H1 (cell line): ENCODE results near the gene GPATCH2. TPM values are rescaled to one million over a fixed set of nuclear protein-coding genes. Genes with fewer than 3 reads are reported as not detected.

ENCODE experiments used
- CTCF ChIA-PET: fragments of 300-600 bp; sonication (Branson Sonifier 250); formaldehyde crosslinking; loops from one replicate; lab custom pipeline; 2021; ENCODE audit not compliant: partially characterized antibody; lab: Charles Lee
- POLR2A ChIA-PET: fragments of 300-600 bp; sonication (Branson Sonifier 250); formaldehyde crosslinking; loops from one replicate; lab custom pipeline; 2021; ENCODE audit warnings: inconsistent platforms; ENCODE audit not compliant: partially characterized antibody; lab: Charles Lee
- DNase-seq, 2 experiments: peaks; one replicate each; pipeline versions ENCODE4 v3.0.0 to v3.0.0-alpha.2; 2010 to 2022; ENCODE audit warnings: low spot score in 2 of 2, low read depth in 1 of 2, mixed read lengths in 1 of 2
- FAIRE-seq: peaks from 2 replicates; lab custom pipeline; 2011; peaks lifted over from hg19 to GRCh38; lab: Jason Lieb, UNC
- H2AFZ ChIP-seq: 2 replicates; pipeline ENCODE4 v1.8.1; 2012; ENCODE audit warnings: low read length, inconsistent platforms
- H2AK5ac ChIP-seq: 2 replicates; pipeline ENCODE4 v1.6.1; 2013; ENCODE audit warnings: low read depth, low read length
- H2BK120ac ChIP-seq: replicated peaks from 2 replicates; pipeline ENCODE3; 2013; ENCODE audit warnings: low read depth, low read length, inconsistent platforms
- H2BK12ac ChIP-seq: 2 replicates; pipeline ENCODE4 v1.6.1; 2013; ENCODE audit warnings: low read depth, low read length
- H2BK15ac ChIP-seq: 2 replicates; pipeline ENCODE4 v1.6.1; 2013; ENCODE audit warnings: low read length
- H2BK20ac ChIP-seq: 2 replicates; pipeline ENCODE4 v1.6.1; 2013; ENCODE audit warnings: low read length
- H2BK5ac ChIP-seq: 2 replicates; pipeline ENCODE4 v1.6.1; 2013; ENCODE audit warnings: low read depth, low read length
- H3K14ac ChIP-seq: 2 replicates; pipeline ENCODE4 v1.6.1; 2013; ENCODE audit warnings: inconsistent platforms; ENCODE audit not compliant: insufficient read length
- H3K18ac ChIP-seq: 2 replicates; pipeline ENCODE4 v1.6.1; 2013; ENCODE audit warnings: low read length; ENCODE audit errors: extremely low read depth
- H3K23ac ChIP-seq: 2 replicates; pipeline ENCODE4 v1.6.1; 2013; ENCODE audit warnings: inconsistent platforms; ENCODE audit not compliant: insufficient read length
- H3K23me2 ChIP-seq: 2 replicates; pipeline ENCODE4 v1.6.1; 2013; ENCODE audit warnings: low read depth, low read length
- H3K27ac ChIP-seq: 2 replicates; pipeline ENCODE4 v1.6.1; 2011; ENCODE audit warnings: low read depth, low read length, inconsistent platforms
- H3K27me3 ChIP-seq, 4 experiments: replicated peaks in 1 of 4; 1 replicate in 1 of 4; 2 replicates in 3 of 4; pipeline versions ENCODE4 v1.6.1 to v1.8.1; 2011 to 2013; ENCODE audit warnings: low read length in 3 of 4, mild to moderate bottlenecking in 3 of 4, inconsistent platforms in 2 of 4, mixed read lengths in 2 of 4, moderate library complexity in 1 of 4; ENCODE audit not compliant: control insufficient read depth in 3 of 4, insufficient read depth in 3 of 4; ENCODE audit errors: extremely low read depth in 1 of 4
- H3K36me3 ChIP-seq, 4 experiments: 2 replicates each; pipeline versions ENCODE4 v1.6.1 to v1.8.1; 2011 to 2013; ENCODE audit warnings: mild to moderate bottlenecking in 4 of 4, low read length in 3 of 4, moderate library complexity in 2 of 4, control low read depth in 1 of 4, inconsistent platforms in 1 of 4; ENCODE audit not compliant: insufficient read depth in 4 of 4, control insufficient read depth in 2 of 4
- H3K4ac ChIP-seq: replicated peaks from 2 replicates; pipeline ENCODE3; 2013; ENCODE audit warnings: low read length, low read depth, mixed read lengths, inconsistent platforms; ENCODE audit not compliant: insufficient read length
- H3K4me1 ChIP-seq, 4 experiments: replicated peaks in 1 of 4; 1 replicate in 1 of 4; 2 replicates in 3 of 4; pipeline versions ENCODE4 v1.6.1 to v1.8.1; 2011 to 2013; ENCODE audit warnings: low read length in 3 of 4, inconsistent platforms in 2 of 4, mixed read lengths in 1 of 4; ENCODE audit not compliant: insufficient read depth in 4 of 4, control insufficient read depth in 3 of 4
- H3K4me2 ChIP-seq, 2 experiments: 2 replicates each; pipeline versions ENCODE4 v1.6.1 to v1.8.1; 2011 to 2013; ENCODE audit warnings: low read depth in 2 of 2, low read length in 2 of 2, control low read depth in 1 of 2, inconsistent platforms in 1 of 2, mild to moderate bottlenecking in 1 of 2; ENCODE audit not compliant: insufficient read depth in 1 of 2
- H3K4me3 ChIP-seq, 4 experiments: fragments of 200-600, 300-600 bp in 1 of 4; sonication (generic), shearing (Covaris generic), sonication (Bioruptor Twin) in 1 of 4; 2 replicates each; pipeline versions ENCODE4 v1.5.1 to v1.8.1; 2011 to 2016; ENCODE audit warnings: low read length in 4 of 4, low read depth in 3 of 4, control low read depth in 2 of 4, inconsistent platforms in 2 of 4, mild to moderate bottlenecking in 2 of 4, mixed read lengths in 1 of 4, moderate library complexity in 1 of 4; ENCODE audit not compliant: insufficient read depth in 2 of 4; ENCODE audit errors: extremely low read depth in 1 of 4
- H3K56ac ChIP-seq: replicated peaks from 2 replicates; pipeline ENCODE3; 2013; ENCODE audit warnings: low read depth, mild to moderate bottlenecking, mixed read lengths, low read length, inconsistent platforms; ENCODE audit not compliant: insufficient read length
- H3K79me1 ChIP-seq: 2 replicates; pipeline ENCODE4 v1.6.1; 2013; ENCODE audit warnings: low read depth, low read length, control low read depth
- H3K79me2 ChIP-seq, 2 experiments: 2 replicates each; pipeline versions ENCODE4 v1.6.1 to v1.8.1; 2012 to 2013; ENCODE audit warnings: low read length in 2 of 2, mild to moderate bottlenecking in 2 of 2, inconsistent platforms in 1 of 2; ENCODE audit not compliant: insufficient read depth in 2 of 2, control insufficient read depth in 1 of 2
- H3K9ac ChIP-seq, 4 experiments: replicated peaks in 1 of 4; 1 replicate in 1 of 4; 2 replicates in 3 of 4; pipeline versions ENCODE4 v1.6.1 to v1.8.1; 2011 to 2013; ENCODE audit warnings: low read depth in 3 of 4, low read length in 3 of 4, control low read depth in 2 of 4, mild to moderate bottlenecking in 2 of 4, moderate library complexity in 2 of 4, inconsistent platforms in 1 of 4; ENCODE audit errors: extremely low read depth in 1 of 4
- H3K9me3 ChIP-seq, 2 experiments: 2 replicates each; pipeline versions ENCODE4 v1.6.1 to v1.8.1; 2012 to 2013; ENCODE audit warnings: mild to moderate bottlenecking in 2 of 2, moderate library complexity in 2 of 2, control low read depth in 1 of 2, inconsistent platforms in 1 of 2, low read depth in 1 of 2, low read length in 1 of 2, mixed read lengths in 1 of 2; ENCODE audit not compliant: insufficient read depth in 2 of 2
- H4K20me1 ChIP-seq, 2 experiments: replicated peaks in 1 of 2; 2 replicates each; pipeline versions ENCODE3 to v1.8.1; 2011 to 2013; ENCODE audit warnings: inconsistent platforms in 2 of 2, low read length in 2 of 2, mild to moderate bottlenecking in 1 of 2; ENCODE audit not compliant: insufficient read depth in 2 of 2, control insufficient read depth in 1 of 2
- H4K5ac ChIP-seq: 2 replicates; pipeline ENCODE4 v1.6.1; 2013; ENCODE audit warnings: low read length, low read depth, mixed read lengths, inconsistent platforms; ENCODE audit not compliant: insufficient read length
- H4K8ac ChIP-seq: 2 replicates; pipeline ENCODE4 v1.8.0; 2013; ENCODE audit warnings: mild to moderate bottlenecking, moderate library complexity, low read length, inconsistent platforms; ENCODE audit not compliant: insufficient read depth; ENCODE audit errors: extremely low read depth
- H4K91ac ChIP-seq: replicated peaks from 2 replicates; pipeline ENCODE3; 2013; ENCODE audit warnings: low read length, mixed read lengths, inconsistent platforms; ENCODE audit not compliant: insufficient read length
- ATF2 ChIP-seq: IDR thresholded peaks from 2 replicates; pipeline ENCODE4 v1.6.1; 2012; ENCODE audit warnings: low read length, inconsistent platforms
- CBX5 ChIP-seq: fragments of 300-800, 300-1000 bp; sonication (generic); IDR thresholded peaks from 2 replicates; pipeline ENCODE4 v1.7.1; 2016; ENCODE audit warnings: antibody characterized with exemption, low read length, low read depth
- EP300 ChIP-seq, 2 experiments: IDR thresholded peaks; 1 replicate in 1 of 2; 2 replicates in 1 of 2; pipeline ENCODE4 v1.6.1; 2011 to 2012; ENCODE audit warnings: low read depth in 2 of 2, low read length in 2 of 2, mild to moderate bottlenecking in 2 of 2, borderline replicate concordance in 1 of 2, inconsistent platforms in 1 of 2, moderate library complexity in 1 of 2
- JUND ChIP-seq: IDR thresholded peaks from 2 replicates; pipeline ENCODE4 v1.6.1; 2011; ENCODE audit warnings: mild to moderate bottlenecking, improper control_type of control experiment, low read length
- KDM1A ChIP-seq: fragments of 200-600, 300-600 bp; sonication (generic); IDR thresholded peaks from 2 replicates; pipeline ENCODE4 v1.7.1; 2016; ENCODE audit warnings: mild to moderate bottlenecking, low read length, borderline replicate concordance
- MAX ChIP-seq: IDR thresholded peaks from 2 replicates; pipeline ENCODE4 v1.6.1; 2012; ENCODE audit warnings: inconsistent platforms
- WGBS, 2 experiments: shearing (Covaris generic) in 1 of 2; methylation state at CpG; one replicate each; pipeline versions ENCODE4 v1.1.6 to v1.1.7; 2013 to 2015; ENCODE audit warnings: low lambda C conversion rate in 2 of 2, mixed read lengths in 2 of 2, inconsistent platforms in 1 of 2, low coverage in 1 of 2, missing lambda C conversion rate in 1 of 2; ENCODE audit not compliant: insufficient replicate concordance in 2 of 2, insufficient coverage in 1 of 2, insufficient read length in 1 of 2; ENCODE audit errors: extremely low coverage in 1 of 2, missing lambda C conversion rate in 1 of 2; 5-methylcytosine and 5-hydroxymethylcytosine counted together
- polyA plus RNA-seq, 7 experiments: library from polyadenylated mRNA; depleted of rRNA in 3 of 7; stranded (reverse) in 5 of 7; unstranded in 2 of 7; fragments of >200 nt in 5 of 7; fragments of 200-250 nt in 2 of 7; gene quantifications; 1 replicate in 5 of 7; 2 replicates in 1 of 7; 4 replicates in 1 of 7; pipeline versions ENCODE4 v1.2.1 to v1.2.3, GENCODE V29; 2011 to 2013; ENCODE audit warnings: missing spikeins in 2 of 7, mixed read lengths in 2 of 7
- total RNA-seq: library from RNA; stranded (reverse); fragmentation: NEBNext Ultra II Directional; extraction: Animal tissue kit (Norgen Biotek cat#: 25700); gene quantifications from 2 replicates; pipeline ENCODE4 v1.2.1, GENCODE V29; 2021

Gene GPATCH2
- total and polyA plus RNA-seq, 2 of the 8 experiments (the other 6 are each of a cell fraction or from before 2014, with no cell fraction given) = 3.9 to 13.1 TPM

- H4K5ac ChIP-seq = no peak overlapping the region
- 97% methylated on average over 4 of the region's 4 CpGs; no CpG with 5 or more reads in 1 of the 2 experiments for WGBS, 2 experiments
- no peak overlapping the region for H3K4ac ChIP-seq
- ChIA-PET POLR2A (no interaction called here), CTCF (no interaction called here)
- FAIRE-seq (no peak), DNase-seq (no peak)
- no peaks in the 10 kb centered on the region for H3K9me3 ChIP-seq
- no peak overlapping the region for H3K27ac ChIP-seq
- H3K4me1 ChIP-seq = no peaks in the 10 kb centered on the region
- no peaks in the 10 kb centered on the region for H3K23me2 ChIP-seq
- no peaks in the 10 kb centered on the region for H3K36me3 ChIP-seq
- no peak overlapping the region for H2BK120ac ChIP-seq
- no peak overlapping the region for H2BK12ac ChIP-seq
- H3K4me2 ChIP-seq = no peak overlapping the region
- H4K8ac ChIP-seq = no peak overlapping the region
- H3K56ac ChIP-seq = no peak overlapping the region
- H2BK15ac ChIP-seq = no peak overlapping the region
- no peak overlapping the region for H4K91ac ChIP-seq
- H2BK20ac ChIP-seq = no peak overlapping the region
- H3K23ac ChIP-seq = no peak overlapping the region
- H4K20me1 ChIP-seq = no peaks in the 10 kb centered on the region
- no peak overlapping the region for H3K14ac ChIP-seq
- H2AFZ ChIP-seq = no peak overlapping the region
- no peaks in the 10 kb centered on the region for H3K27me3 ChIP-seq
- H2AK5ac ChIP-seq = no peak overlapping the region
- H3K18ac ChIP-seq = no peak overlapping the region
- TF ChIP-seq KDM1A (no peak), MAX (no peak), EP300 (IDR thresholded peaks at IDR 0.05; ENCODE audit: borderline replicate concordance in 1 of 2, low read depth in 2 of 2, low read length in 2 of 2) (no peak), ATF2 (no peak), CBX5 (no peak), JUND (no peak)
- H3K79me1 ChIP-seq = no peaks in the 10 kb centered on the region
- no peak overlapping the region for H3K9ac ChIP-seq
- H2BK5ac ChIP-seq = no peak overlapping the region
- H3K79me2 ChIP-seq = no peaks in the 10 kb centered on the region
- H3K4me3 ChIP-seq = no peak overlapping the region
These were observed 19.8 kb upstream of the GPATCH2 start for GRCh38 chr1:217650674-217651073.
